G401 (cell line): ENCODE data around the gene AHR. TPM values are rescaled to one million over a fixed set of nuclear protein-coding genes. Genes with fewer than 3 reads are reported as not detected.
A peak's percentile ranks its signal among the peaks of the same experiment; 100 is the strongest.

Source experiments
- DNase-seq: peaks from one replicate; pipeline ENCODE4 v3.0.0-alpha.2; 2015; ENCODE audit warnings: low spot score
- in situ Hi-C: cut with HindIII; loops from 2 replicates; pipeline ENCODE4 v1.10.0; 2016; ENCODE audit warnings: low sequenced_read_pairs, mixed read lengths
- total RNA-seq: library from RNA; depleted of rRNA; stranded (reverse); fragments of >200 nt; shearing (Covaris generic); gene quantifications from 2 replicates; pipeline ENCODE4 v1.2.3, GENCODE V29; 2014

Gene AHR
- total RNA-seq, 1 experiment from 2014 or later = not detected

DNA sequence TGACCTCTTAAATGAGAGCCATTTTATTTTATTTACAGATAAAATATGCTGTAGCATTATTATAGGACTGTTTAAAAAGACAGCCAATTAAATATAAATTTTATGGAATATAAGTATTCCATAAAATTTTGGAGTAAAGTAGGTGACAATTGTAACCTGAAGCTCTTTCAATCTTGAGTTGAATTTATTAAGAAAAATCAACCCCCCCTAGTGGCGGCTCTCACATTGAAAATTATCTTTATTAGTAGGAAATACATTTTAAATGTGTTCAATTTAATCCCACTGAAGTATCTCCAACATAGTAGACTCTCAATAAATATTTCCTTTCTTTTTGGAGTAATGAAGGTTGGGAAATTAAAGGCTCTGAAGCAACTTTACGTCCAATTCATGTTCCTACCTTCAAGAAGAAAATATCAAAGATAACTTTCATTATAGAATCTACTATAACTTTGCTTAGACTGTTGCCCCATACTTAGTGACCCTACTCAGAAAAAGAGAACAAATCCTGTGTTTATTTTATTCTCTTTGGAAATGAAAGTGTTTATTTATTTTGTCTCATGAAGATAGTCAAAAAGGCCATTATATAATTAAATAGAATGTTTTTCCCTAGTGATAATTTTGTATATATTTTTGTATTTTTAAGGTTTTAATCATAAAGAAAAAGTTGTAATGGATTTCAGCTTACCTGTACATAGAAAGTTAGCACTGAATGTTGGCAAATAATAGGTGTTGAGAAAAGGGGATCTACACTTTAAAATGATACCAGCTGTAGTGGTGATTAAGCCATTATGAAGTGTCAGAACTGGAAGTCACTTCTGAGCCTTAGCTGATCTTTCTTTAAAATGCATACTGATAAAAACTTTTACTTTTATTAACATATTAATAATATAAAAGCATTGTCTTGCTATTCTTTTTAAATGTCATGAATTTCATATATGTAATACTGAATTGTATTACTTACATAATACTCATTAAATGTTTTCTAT is 3.3 kb downstream of the AHR start:
- DNase-seq = peak; percentile 56

DNA sequence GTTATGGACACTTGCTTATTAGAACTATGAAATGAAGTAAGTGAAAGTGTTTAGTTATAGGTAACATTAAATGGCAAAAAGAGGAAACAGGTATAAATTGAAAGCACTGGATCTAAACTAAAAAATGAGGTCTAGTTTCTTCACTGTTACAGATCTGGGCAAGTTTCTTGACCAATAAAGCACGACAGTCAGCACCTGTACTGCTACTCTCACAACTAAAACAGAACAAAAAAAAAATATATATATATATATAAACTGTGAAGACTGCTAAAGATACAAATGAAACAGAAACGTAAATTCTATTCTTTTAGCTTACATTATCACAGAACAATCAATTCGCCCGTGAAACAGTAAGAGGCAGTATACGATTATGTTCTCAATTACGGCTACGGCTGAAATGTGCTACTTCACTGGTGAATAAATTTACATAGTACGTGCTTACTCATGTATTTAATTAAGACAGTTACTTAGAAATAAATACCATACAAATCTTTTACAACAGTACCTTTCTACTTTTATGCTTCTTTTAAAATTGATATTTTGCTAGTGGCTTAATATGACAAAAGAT is 4.2 kb downstream of the AHR start:
- in situ Hi-C loops = no loop called here
- DNase-seq = no peak

More for the DNA sequence above, 3.3 kb downstream of the AHR start:
- in situ Hi-C loops = no loop called here

DNA sequence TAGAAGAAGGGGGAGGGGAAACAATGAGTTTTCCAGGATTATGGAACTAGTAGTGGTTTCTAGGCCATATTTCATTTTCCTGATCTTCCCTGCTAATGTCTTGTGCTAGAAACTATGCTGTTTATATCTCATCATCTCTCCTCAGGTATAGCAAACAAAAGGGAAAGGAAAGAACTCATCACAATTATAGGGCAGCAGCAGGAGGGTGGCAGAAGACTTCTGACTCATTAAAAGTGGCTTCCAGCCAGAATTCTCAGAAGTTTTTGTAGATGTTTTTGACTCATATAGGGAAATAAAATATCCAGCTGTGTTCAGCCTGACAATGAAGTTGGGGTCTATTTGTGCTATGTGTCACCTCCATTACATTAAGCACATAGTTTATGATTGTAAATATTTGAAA is 6.5 kb downstream of the AHR start:
- DNase-seq = no peak
- in situ Hi-C loops = no loop called here

DNA sequence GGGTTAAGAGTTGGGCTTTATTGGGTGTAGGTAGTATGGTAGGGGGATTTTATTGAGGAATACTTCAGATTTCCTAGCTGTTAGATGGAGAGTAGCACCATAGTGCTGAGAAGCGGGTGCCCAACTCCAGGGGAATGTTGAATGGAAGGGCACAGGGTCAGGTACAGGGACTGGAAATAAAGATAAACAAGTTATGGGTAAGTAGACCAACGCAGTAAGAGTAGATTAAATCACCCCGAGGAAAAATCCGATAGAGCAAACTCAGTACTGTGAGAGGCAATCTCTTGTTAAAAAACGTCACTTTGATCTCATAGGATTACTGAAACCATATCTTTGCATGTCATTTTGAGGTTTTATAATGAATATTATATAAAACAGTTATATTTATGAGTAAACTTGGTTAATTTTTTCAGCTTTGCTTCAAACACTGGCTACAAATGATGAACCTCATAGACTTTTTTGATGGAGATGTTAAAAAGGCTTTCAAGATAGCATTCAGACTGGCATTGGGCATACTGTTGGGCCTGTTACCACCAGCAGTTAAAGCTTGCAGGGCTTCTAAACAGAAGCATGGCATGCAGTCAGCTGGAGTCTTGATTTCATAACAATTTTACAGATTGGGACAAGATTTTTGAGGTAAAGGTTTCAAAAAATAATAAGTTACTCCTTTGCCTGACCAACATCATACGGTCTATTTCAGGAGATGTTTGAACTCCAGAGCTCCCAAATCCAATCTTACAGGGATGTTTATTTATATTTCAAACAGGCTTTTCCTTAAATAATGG is 7.1 kb downstream of the AHR start:
- in situ Hi-C loops = no loop called here
- DNase-seq = no peak

DNA sequence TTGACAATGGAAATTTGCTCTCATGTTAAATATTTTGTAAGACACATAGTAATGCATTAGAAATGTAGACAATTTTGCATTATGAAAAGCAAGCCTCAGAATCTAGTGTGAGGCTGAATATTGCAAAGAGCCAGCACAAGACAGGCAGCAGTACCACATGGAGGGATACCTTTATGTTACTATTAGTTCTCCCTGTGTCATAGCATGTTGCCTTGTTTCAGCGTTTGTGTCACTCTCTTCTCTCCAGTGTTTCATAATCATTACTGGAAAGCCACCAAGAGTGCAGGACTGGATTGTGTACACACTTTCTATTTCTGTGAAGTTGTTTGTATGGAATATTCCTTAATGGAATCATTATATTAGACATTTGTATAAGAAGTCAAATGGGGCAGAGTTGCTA is 8.5 kb downstream of the AHR start:
- no peak for DNase-seq
- in situ Hi-C loops = no loop called here

DNA sequence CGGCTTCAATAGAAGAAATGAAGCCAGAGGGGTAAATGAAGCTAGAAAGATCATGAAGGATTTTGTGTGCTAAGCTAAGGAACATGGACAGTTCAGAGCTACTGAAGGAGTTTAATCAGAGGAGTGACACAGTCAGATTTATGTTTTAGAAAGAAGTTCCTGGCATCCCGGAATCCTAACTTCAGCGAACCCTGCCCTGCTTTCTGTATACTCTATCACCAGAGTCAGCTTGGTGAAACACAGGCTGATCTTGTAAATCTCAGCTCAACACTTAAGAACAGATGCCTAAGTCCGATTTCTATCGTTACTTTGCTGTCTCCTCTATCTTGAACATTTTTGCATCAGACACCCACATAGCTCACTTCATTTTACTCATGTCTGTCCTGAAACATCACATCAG is 9.1 kb downstream of the AHR start:
- in situ Hi-C loops = no loop called here
- no peak for DNase-seq

DNA sequence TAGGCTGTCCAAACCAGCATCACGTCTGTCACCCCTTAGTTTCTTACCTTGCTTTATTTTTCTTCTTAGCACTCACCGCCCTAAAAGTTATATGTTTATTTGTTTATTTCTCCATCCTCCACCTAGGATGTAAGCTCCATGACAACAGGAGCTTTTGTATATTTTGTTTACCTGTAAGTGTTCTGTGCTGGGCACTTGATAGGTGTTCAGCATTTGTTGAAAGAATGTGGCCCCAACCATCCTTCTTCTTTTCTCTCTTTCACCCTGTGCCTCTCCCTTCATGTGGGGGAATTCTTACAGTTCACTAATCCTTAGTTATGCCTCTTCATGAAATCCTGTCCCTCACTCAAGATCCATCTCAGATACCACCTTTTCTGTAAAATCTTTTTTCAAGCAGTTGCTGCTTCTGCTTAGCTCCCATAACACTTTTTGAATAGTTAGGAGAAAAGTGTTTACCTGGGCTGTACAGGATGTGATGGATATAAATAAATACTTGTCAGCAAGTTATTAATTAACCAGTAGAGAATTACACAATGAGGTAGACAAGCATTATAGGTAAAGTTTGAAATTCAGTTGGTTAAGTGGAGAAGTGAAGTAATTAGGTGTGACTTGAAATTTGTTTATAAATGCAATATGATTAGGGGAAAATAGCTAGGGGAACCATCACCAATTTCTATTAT is 9.7 kb downstream of the AHR start:
- in situ Hi-C loops = no loop called here
- no peak for DNase-seq

DNA sequence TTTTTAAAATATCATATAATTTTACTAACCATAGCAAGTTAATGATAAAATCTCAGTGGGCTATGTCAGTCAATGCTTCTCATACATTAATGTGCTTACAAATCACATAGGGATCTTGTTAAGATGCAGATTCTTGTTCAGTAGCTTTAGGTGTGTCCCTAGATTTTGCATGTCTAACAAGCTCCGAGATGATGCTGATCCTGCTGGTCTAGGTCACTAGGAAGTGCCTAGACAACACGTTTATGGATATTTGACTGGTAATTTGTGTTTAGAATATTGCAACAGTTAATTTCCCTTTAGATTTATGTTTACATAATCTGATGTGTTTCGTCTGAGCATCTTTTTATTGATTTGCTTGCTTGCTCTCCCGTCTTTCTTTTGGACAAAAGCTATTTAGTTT is 12.7 kb downstream of the AHR start:
- no peak for DNase-seq
- in situ Hi-C loops = no loop called here

DNA sequence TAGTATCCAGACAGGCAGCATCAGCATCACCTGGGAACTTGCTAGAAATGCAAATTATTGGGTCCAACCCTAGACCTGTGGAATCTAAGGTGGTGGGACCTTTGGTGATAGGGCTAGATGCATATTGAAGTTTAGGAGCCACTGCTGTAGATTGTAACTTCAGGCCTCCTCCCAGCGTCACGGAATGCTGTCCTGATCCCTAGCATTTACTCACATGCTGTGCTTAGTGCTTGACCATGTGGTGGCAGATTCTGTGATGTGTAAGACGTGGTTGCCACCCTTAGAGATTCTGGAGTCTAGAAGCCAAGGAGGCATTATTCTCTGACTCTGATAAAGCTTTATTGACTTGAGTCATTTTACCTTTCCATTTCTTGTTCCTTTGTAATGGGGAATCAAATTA is 13.5 kb downstream of the AHR start:
- no peak for DNase-seq
- in situ Hi-C loops = no loop called here

DNA sequence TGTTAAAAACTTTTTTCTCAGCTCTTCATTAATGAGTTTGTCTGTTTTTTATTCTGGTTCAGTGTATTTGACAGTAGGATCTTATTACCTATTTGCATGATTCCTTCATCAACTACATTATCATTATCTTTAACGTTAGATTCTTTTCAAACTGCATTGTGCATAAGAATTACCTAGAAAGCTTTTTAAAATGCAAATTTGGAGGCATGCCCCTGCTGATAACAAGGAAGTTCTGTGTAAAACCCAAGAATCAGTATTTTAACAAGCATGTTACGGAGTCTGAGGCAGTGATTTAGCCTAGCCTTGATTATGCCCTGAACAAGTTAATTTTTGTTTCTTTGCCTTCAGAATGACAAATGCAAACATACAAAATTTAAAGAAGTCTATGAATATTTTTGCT is 14.2 kb downstream of the AHR start:
- no peak for DNase-seq
- in situ Hi-C loops = no loop called here

DNA sequence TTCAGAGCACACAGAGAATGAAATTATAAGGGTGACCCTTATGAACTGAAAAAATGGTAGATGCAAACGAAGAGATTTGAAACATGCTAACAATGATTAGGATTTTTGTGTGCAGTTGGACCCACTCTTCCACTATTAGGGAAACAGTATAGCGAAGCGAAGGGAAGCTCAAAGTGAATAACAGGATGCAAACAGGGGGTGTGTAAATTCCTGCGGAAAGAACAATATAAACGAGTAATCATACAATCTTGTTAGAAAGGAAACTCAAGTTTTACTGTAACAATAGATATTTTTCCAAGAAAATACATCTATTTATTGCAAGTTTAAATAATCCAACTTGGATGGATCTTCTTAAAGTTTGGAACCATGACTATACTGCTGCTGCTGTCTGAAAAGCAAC is 14.7 kb downstream of the AHR start:
- DNase-seq = no peak
- in situ Hi-C loops = no loop called here

DNA sequence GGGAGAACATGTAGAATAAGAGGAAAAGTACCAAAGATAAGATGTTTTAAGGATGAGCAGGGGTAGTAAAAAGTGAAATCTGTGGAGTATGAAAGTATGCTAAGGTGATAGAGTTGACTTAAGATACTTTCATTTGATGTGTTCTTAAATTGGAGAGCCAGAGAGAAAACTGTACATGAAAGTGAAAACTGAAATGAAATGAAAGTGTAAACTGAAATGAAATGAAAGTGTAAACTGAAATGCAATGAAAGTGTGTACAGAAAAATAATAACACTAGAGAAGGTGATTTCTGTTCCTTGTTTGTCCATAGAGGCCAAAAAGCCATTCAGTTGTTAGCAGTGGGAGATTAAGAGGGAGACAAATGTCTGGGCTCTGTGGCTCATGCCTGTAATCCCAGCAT is 17.5 kb downstream of the AHR start:
- no peak for DNase-seq
- in situ Hi-C loops = no loop called here

DNA sequence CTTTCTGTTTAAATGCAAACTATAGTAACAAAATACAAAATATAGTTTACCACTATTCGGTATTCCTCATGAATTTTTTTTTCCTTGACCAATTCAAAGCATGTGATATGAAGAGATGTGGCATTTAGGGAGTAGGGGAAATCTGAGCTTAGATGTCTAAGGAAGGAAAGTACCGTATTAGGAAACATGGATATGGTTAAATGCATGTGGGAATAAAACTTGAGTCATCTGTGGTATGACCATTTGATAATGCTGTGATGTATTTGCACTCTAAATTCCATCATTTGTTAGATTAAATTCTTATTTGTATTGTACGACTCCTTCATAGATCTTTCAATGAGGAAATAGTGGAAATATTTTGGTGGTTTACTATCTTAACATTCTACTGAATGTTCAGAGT is 19.7 kb downstream of the AHR start:
- DNase-seq = no peak
- in situ Hi-C loops = no loop called here

DNA sequence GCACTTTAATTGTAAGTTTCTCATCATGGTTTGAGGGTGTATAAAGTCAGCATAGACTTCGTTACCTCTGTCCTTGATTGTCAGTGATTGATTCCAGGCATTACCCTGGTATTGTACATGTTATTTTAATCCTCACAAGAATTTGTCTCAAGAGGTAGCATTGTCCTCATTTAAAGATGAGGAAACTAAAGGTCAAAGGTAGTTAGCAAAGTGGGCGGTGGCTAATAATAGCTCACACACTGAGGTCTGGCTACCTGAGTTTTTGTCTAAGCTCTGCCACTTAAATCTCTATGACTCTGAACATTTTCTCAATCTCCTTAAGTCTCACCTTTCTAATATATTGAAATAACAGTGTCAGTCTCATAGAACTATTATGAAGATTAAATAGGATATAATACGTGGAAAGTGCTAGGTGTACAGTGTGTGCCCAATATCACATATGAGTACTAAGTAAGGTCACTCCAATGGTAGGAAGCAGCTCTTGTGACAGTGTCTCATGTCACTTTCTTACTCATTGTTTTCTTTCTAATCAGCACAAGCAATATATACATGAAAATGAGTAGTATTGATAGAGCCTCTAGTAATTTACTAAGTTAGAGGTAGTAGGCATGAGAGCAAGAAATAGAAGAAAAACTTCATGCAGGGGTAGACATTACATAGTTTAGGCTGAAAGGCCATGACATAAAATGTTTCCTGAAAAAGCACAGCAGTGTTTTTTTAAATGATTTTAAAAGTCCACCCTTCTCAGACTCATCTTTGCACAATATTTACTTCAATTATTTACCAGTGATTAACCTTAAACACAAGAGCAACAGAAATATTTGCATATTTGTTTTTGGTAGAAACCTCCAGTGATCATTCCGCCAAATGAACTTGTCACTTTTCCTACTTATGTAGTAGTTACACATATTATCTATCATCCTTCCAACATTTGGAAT is 21.0 kb downstream of the AHR start:
- in situ Hi-C loops = no loop called here
- no peak for DNase-seq

DNA sequence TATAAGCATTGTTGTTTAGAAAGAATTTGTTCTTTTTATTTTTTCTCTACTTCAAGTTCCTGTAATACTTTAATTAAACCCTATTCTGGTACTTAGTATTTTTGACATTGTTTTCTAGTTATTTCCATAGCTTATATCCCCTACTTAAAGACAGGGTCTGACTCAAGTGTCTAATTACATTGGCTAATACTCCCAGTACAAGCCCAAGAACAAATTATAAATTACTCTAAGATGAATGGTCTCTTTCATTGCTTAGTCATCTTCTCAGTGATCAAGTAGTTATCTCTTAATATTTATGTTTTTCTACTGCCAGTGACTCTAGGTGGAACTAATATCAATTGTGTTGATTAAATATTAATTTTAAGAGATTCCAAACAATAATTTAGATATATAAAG is 21.6 kb downstream of the AHR start:
- in situ Hi-C loops = no loop called here
- no peak for DNase-seq

DNA sequence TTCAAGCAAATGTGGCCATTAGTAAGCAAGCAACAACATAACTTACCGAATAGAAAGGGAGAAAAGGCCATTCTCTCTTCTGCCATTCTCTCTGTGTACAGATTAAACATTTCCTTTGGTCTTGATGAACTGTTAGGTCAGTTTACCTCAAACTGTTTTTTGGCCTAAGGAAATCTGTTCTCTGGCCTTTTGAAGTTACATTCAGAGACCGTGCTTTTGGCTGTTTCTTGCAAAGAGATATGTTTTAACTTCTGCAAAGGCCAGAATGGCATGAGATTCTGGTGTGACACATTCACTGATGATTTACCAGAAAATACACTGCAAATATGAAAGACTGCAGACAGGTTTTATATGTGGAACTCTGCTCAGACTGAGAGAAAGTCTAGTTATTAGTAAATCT is 22.2 kb downstream of the AHR start:
- in situ Hi-C loops = no loop called here
- DNase-seq = no peak

DNA sequence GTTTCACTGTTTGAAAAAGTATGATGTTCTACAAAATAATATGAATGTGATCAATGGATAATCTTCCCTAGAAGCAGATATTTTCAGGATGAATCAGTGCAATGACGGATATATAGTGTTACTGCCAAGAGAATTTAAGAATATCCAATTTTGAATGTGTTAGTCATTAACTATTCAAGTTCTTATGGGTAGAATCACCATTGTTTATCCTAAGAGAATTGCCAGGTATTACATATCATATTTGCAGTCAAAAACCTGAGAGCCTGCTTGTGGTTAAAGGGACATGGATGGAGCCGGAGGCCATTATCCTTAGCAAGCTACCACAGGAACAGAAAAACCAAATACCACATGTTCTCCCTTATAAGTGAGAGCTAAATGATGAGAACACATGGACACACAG is 26.9 kb downstream of the AHR start:
- in situ Hi-C loops = no loop called here
- no peak for DNase-seq

DNA sequence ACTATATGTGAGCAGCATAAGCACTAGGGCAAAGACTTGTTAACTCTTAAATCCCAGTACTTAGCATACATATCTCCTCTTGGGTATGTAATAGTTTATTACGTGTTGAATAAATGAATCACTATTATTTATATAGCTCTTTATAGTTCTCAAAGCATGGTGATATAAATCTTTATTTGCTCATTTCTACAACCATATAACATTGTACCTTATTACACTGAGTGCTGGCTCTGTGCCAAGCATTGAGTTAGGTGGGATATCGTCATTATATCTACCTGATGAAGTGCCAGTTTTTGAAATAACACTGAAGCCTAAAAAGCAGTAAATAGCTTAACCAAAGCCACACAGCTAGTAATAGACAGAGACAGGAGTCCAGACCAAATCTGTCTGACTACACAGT is 27.9 kb downstream of the AHR start:
- DNase-seq = no peak
- in situ Hi-C loops = no loop called here

DNA sequence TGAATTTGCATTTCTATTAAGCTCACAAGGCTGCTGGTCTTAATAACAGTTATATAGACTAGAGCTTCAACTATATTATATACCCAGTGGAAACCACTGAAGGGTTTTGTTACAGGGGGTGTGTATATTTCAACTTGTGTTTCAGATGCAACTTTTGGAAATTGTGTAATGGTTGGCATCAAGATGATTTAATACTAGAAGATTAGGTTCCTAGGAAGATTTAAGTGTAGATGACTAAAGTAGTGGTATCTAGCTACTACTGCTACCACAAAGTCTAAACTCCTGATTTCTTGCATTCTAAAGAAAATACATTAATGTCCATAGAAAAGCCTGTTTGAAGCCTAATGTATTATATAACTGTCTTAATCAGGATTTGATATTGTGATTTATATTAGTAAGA is 30.2 kb downstream of the AHR start:
- in situ Hi-C loops = no loop called here
- DNase-seq = no peak
